Left lung (tissue), 10 donors: ENCODE measurements around the gene IRF8. TPM values are rescaled to one million over a fixed set of nuclear protein-coding genes. Genes with fewer than 3 reads are reported as not detected.
A peak's percentile ranks its signal among the peaks of the same experiment; 100 is the strongest.

ENCODE experiments used
- ATAC-seq: fragments of 200-7000 bp; cut with Tn5 transposase; one replicate; pipeline ENCODE4 v1.9.1; 2020; ENCODE audit warnings: moderate library complexity
- DNase-seq, 4 donors: peaks; one replicate each; pipeline ENCODE4 v3.0.0-alpha.2; 2013 to 2020
- H3K27ac ChIP-seq, 2 donors: fragments of 200-600 bp; sonication (generic) in 1 of 2; one replicate each; pipeline versions ENCODE4 v1.5.0 to v1.8.0; 2020 to 2021
- H3K27me3 ChIP-seq, 2 donors: fragments of 200-600 bp; sonication (generic) in 1 of 2; one replicate each; pipeline versions ENCODE4 v1.5.0 to v1.8.0; 2020 to 2021
- H3K36me3 ChIP-seq, 2 donors: fragments of 200-600 bp; sonication (generic) in 1 of 2; one replicate each; pipeline versions ENCODE4 v1.5.0 to v1.8.0; 2020 to 2021
- H3K4me1 ChIP-seq, 2 donors: fragments of 200-600 bp; one replicate each; pipeline ENCODE4 v1.8.0; 2021
- H3K4me3 ChIP-seq, 2 donors: fragments of 200-600 bp; sonication (generic) in 1 of 2; one replicate each; pipeline versions ENCODE4 v1.5.0 to v1.8.0; 2020 to 2021; ENCODE audit warnings: mild to moderate bottlenecking in 1 of 2
- H3K9me3 ChIP-seq, 2 donors: fragments of 200-600 bp; sonication (generic) in 1 of 2; one replicate each; pipeline versions ENCODE4 v1.5.0 to v1.8.0; 2020 to 2021
- intact Hi-C, 2 donors: fragments of 100-400 bp; cut with DNase I; formaldehyde crosslinking; loops; one replicate each; pipeline versions ENCODE4 v1.11.2 to v1.14.2; 2022
- polyA plus RNA-seq, 6 donors: library from polyadenylated mRNA; unstranded; fragments of 120-200 nt; gene quantifications; one replicate each; pipeline ENCODE4 v1.2.1, GENCODE V29; 2013; ENCODE audit not compliant: insufficient read length in 6 of 6
- total RNA-seq, 2 donors: library from RNA; stranded (reverse); fragmentation: NEBNext Ultra II Directional; extraction: Animal tissue kit (Norgen Biotek cat#: 25700); gene quantifications; one replicate each; pipeline ENCODE4 v1.2.1, GENCODE V29; 2021
- TF ChIP-seq, protein P1 (sequence below), 2 donors: fragments of 200-600 bp; sonication (generic) in 1 of 2; IDR thresholded peaks; one replicate each; pipeline versions ENCODE4 v1.5.0 to v1.8.0; 2021; ENCODE audit warnings: antibody characterized with exemption in 2 of 2
- donor health status: DM: no; HTN: yes; CAD: no.
- donor health status: DM: no; HTN: no; CAD: no.

Gene IRF8
- total and polyA plus RNA-seq, 8 donors: 9.8 to 33.6 (median 15.2) TPM

DNA sequence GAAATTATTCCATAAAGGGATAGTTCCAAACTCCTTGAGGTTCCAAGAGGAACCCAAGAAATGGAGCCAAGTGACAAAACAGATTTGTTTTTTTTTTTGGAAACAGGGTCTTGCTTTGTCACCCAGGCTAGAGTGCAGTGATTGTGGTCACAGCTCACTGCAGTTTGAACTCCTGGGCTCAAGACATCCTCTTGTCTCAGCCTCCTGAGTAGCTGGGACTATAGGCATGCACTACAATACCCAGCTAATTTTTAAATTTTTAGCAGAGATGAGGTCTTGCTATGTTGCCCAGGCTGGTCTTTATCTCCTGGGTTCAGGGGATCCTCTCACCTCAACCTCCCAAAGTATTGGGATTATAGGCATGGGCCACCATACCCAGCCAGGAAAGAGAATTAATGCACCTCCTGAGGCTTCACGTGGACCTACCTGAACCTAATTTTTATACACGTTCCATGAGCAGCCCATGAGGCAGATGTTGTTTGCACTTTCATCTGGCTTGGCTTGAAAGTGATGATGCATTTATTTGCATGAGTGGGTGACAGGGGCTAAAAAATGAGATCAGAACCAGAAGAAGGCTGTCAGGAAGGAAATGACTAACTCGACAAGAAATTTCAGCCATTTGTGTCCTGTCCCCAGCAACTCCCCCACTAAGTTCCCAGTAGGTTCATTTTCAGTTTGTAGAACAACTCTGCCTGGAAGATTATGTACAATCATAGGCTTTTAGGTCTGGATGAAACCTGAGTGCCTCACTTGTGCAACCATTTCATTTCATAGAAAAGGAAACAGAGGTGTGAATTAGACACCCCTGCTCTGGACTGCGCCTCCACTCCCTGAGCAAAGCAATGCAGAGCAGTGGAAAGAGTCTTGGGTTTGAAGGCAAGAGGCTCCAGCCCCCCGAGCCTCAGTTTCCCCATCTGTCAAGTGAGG lies 10.3 kb upstream of the IRF8 start:
- H3K4me3 ChIP-seq: no peak overlapping the region
- peak overlapping the region in 1 of 2 donors; percentile 29 for H3K27ac ChIP-seq
- intact Hi-C loops: no loop called here
- no peaks in the 10 kb centered on the region for H3K9me3 ChIP-seq
- peaks cover 0 to 27% of the 10 kb centered on the region in 2 donors for H3K27me3 ChIP-seq
- TF ChIP-seq, protein P1, sequence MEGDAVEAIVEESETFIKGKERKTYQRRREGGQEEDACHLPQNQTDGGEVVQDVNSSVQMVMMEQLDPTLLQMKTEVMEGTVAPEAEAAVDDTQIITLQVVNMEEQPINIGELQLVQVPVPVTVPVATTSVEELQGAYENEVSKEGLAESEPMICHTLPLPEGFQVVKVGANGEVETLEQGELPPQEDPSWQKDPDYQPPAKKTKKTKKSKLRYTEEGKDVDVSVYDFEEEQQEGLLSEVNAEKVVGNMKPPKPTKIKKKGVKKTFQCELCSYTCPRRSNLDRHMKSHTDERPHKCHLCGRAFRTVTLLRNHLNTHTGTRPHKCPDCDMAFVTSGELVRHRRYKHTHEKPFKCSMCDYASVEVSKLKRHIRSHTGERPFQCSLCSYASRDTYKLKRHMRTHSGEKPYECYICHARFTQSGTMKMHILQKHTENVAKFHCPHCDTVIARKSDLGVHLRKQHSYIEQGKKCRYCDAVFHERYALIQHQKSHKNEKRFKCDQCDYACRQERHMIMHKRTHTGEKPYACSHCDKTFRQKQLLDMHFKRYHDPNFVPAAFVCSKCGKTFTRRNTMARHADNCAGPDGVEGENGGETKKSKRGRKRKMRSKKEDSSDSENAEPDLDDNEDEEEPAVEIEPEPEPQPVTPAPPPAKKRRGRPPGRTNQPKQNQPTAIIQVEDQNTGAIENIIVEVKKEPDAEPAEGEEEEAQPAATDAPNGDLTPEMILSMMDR (IDR thresholded peaks at IDR 0.05): no peak
- peak; percentile 65 for ATAC-seq
- H3K4me1 ChIP-seq: peaks cover 4 to 14% of the 10 kb centered on the region in 2 donors
- DNase-seq: no peak
- no peaks in the 10 kb centered on the region for H3K36me3 ChIP-seq

DNA sequence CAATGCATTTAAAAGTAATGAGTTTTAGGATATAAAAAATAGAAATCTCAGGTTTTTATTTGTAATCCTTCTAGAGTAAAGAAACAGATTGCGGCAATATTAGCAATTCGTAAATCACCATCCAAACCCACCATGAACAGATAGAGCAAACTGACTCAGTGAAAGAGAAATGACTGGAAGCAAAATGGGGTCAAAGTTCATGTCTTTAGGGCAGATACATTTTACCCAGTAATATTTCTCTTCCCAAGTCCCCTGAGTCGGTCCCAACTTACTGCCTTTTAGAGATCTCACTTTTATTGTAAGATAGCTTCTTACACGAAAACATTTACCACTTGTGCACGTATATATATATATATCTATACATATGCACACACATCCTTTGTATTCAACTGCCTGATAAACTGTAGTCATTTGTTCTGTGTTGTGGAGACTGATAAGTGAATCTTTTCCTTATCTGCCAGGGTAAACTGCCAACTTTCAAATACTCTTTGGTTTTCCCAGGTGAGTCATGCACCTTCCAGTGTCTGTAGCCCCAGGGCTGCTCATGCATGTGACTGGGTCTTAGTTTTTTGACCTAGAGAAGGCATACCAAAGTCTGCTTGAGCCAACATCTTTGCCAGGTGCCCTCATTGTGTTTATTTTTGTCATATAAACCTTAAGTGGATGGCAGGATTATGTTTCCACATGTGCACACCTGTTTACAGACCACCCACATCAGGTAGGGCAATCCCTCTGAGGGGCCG lies 7.8 kb upstream of the IRF8 start:
- Histone ChIP-seq H3K27ac (no peak overlapping the region), H3K36me3 (no peaks in the 10 kb centered on the region), H3K4me3 (no peak overlapping the region), H3K27me3 (peaks cover 0 to 3% of the 10 kb centered on the region in 2 donors), H3K9me3 (no peaks in the 10 kb centered on the region), H3K4me1 (peaks cover 4 to 14% of the 10 kb centered on the region in 2 donors)
- TF ChIP-seq, protein P1 (IDR thresholded peaks at IDR 0.05): no peak
- peak; percentile 43 for ATAC-seq
- intact Hi-C loops: no loop called here
- no peak for DNase-seq

GRCh38 chr16:85891776-85892166 lies 7.2 kb upstream of the IRF8 start:
- intact Hi-C loops: no loop called here
- TF ChIP-seq, protein P1 (IDR thresholded peaks at IDR 0.05): no peak
- Histone ChIP-seq H3K36me3 (no peaks in the 10 kb centered on the region), H3K27me3 (peaks cover 0 to 5% of the 10 kb centered on the region in 2 donors), H3K9me3 (no peaks in the 10 kb centered on the region), H3K4me1 (peaks cover 4 to 14% of the 10 kb centered on the region in 2 donors), H3K4me3 (no peak overlapping the region), H3K27ac (no peak overlapping the region)
- DNase-seq: no peak
- ATAC-seq: no peak

DNA sequence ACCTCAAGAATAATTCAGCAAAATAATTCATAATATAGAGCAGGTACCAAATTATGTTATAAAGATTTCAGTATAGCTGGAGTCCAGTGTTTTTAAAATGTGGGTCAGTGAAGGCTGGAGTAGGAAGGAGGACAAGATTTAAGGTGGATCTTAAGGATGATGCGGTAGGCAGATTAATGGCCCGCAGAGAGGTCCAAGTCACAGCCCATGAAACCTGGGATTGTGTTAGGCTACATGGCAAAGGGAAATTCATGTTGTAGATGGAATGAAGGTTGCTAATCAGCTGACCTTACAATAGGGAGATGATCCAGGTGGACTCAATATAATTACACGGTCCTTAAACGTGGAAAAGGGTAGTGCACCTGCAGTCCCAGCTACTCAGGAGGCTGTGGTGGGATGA lies 6.2 kb upstream of the IRF8 start:
- no peaks in the 10 kb centered on the region for H3K36me3 ChIP-seq
- H3K4me3 ChIP-seq: no peak overlapping the region
- ATAC-seq (no peak), DNase-seq (no peak)
- intact Hi-C loops: no loop called here
- peaks cover 4 to 14% of the 10 kb centered on the region in 2 donors for H3K4me1 ChIP-seq
- H3K9me3 ChIP-seq: no peaks in the 10 kb centered on the region
- peaks cover 0 to 15% of the 10 kb centered on the region in 2 donors for H3K27me3 ChIP-seq
- no peak overlapping the region for H3K27ac ChIP-seq
- TF ChIP-seq, protein P1 (IDR thresholded peaks at IDR 0.05): no peak

GRCh38 chr16:85894266-85894665 lies 4.7 kb upstream of the IRF8 start:
- no peak overlapping the region for H3K27ac ChIP-seq
- no peak overlapping the region for H3K4me3 ChIP-seq
- H3K9me3 ChIP-seq: no peaks in the 10 kb centered on the region
- no peak for DNase-seq
- peaks cover 0 to 30% of the 10 kb centered on the region in 2 donors for H3K27me3 ChIP-seq
- no peaks in the 10 kb centered on the region for H3K36me3 ChIP-seq
- ATAC-seq: peak; percentile 31
- TF ChIP-seq, protein P1 (IDR thresholded peaks at IDR 0.05): no peak
- H3K4me1 ChIP-seq: peaks cover 3 to 13% of the 10 kb centered on the region in 2 donors
- intact Hi-C loops: no loop called here
